ENCODE results near the gene MOB3A. TPM values are rescaled to one million over a fixed set of nuclear protein-coding genes. Genes with fewer than 3 reads are reported as not detected.

The MOB3A gene
- polyA plus RNA-seq, 3 donors: 10.1 to 35.7 (median 28.6) TPM

DNA sequence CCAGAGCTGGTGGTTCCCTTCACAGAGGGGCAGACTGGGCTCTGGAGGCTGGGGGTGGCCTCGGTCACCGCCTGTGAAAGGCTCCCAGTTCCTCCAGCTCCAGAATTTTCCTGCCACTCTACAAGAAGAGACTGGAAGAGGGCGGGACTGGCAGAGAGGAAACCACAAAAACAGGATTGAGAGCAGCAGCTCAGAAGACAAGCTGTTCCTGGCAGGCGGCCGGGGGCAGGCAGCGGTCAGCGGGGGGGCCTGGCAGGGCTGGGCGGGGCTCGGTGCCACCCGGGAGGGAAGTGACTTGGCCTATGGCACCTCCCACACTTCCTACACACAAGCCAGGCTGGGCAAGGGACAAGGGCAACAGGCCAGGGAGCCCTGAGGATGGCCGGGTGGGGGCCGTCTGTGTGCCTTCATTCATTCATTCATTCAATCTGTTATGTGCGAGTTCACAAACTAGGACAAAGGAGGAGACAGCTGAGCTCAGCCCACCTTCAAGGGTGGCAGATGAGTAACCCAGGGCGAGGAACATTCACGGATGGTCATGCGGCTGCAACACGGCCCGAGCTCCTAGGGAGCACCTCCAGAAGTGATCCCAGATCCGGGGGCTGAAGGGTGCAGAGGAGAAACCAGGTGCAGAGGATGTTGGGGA lies 63.7 kb downstream of the MOB3A start:
- peak overlapping the region; percentile 62 for H3K27ac ChIP-seq (ENCODE audit: low read depth, low read length)
- WGBS, 3 donors: 5 to 8% (median 6%) methylated on average over 19 of the region's 19 CpGs

DNA sequence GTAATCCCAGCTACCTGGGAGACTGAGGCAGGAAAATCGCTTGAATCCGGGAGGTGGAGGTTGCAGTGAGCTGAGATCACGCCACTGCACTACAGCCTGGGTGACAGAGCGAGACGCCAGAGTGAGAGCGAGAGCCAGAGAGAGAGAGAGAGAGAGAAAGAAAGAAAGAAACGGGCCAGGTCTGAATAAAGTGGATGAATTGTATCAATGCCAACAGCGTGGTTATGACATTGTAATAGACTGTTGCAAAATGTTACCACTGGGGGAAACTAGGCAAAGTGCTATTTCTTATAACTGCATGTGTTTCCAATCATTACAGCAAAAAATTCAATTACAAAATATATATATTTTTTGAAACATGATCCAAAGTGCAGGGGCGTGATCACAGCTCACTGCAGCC lies 68.8 kb downstream of the MOB3A start:
- no peak overlapping the region for H3K27ac ChIP-seq (ENCODE audit: low read depth, low read length)
- 42 to 65% (median 43%) methylated on average over 9 of the region's 9 CpGs for WGBS, 3 donors

DNA sequence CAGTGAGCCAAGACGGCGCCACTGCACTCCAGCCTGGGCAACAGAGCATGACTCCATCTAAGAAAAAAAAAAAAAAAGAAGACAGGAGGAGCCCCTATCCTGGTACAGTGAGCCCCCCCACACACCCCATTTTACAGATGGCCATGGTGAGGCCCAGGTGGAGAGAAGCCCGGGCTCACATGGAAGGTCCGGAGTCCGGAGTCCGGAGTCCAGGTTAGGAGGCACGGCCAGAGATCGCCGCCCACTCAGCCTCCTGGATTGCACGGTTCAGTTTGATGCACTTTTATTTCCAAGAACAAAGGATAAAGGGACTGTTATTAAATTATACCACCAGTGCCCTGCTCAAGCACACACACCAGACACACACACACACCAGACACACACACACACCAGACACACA lies 69.4 kb downstream of the MOB3A start:
- 83 to 91% (median 91%) methylated on average over 10 of the region's 10 CpGs for WGBS, 3 donors
- H3K27ac ChIP-seq (ENCODE audit: low read depth, low read length): no peak overlapping the region

DNA sequence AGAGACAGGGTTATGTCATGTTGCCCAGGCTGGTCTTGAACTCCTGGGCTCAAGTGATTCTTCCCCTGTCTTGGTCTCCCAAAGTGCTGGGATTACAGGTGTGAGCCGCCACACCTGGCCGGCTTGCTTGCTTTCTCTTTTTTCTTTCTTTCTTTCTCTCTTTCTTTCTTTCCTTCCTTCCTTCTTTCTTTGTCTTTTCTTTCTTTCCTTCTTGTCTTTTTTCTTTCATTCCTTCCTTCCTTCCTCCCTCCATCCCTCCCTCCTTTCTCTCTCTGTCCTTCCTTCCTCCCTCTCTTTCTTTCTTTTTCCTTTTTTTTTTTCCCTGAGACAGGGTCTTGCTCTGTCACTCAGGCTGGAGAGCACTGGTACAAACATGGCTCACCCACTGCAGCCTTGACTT lies 73.8 kb downstream of the MOB3A start:
- WGBS, 3 donors: 90 to 98% (median 97%) methylated on average over 2 of the region's 2 CpGs

DNA sequence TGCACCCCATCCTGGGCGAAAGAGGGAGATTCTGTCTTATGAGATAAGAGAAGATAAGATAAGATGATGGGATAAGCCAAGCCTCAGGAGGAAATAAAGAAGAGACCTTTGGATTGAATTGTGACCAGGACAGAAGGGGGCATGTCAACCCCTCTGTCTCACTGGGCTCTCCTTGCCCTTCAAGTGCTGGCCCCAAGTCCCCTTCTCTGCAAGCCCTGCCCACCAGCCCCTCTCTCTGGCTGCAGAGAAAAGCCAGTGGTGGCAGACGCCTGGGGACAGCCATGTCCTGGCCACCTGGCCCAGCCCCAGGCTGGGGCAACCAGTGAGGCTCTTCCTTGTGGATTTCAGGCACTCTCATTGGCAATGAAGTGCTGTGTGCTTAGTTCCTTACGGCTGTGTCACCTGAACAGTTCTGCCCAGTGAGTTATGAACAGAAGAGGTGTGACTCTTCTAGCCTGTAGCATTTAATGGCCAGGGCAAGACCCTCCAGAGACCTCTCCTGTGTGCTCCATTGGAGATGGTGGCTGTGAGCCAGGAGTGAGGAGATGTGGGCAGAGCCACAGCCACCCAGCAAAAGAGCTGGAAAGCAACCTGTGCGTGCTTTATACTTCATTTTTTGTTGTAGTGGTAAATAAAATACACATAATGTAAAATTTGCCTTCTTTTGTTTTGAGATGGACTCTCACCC lies 74.5 kb downstream of the MOB3A start:
- 89 to 93% (median 89%) methylated on average over 4 of the region's 4 CpGs for WGBS, 3 donors
- no peak overlapping the region for H3K27ac ChIP-seq (ENCODE audit: low read depth, low read length)

More for the DNA sequence above, 73.8 kb downstream of the MOB3A start:
- H3K27ac ChIP-seq (ENCODE audit: low read depth, low read length): no peak overlapping the region

Other genes with a start within 250 kb of the MOB3A start
- gene REXO1, start 247.8 kb downstream of the MOB3A start, polyA plus RNA-seq: 10 to 100 TPM; 11.0 to 29.2 (median 23.5) TPM
- 10 to 100 TPM in 1 of 3 donors, 1 to 10 TPM in 2; 3.7 to 14.4 (median 9.8) TPM for gene KLF16, start 232.7 kb downstream of the MOB3A start, polyA plus RNA-seq
- 10 to 100 TPM; 46.1 to 92.9 (median 59.2) TPM for gene ABHD17A, start 210.8 kb downstream of the MOB3A start, polyA plus RNA-seq
- gene ADAT3, start 190.9 kb downstream of the MOB3A start, polyA plus RNA-seq: 1 to 10 TPM; 2.2 to 4.2 (median 4.2) TPM
- gene SCAMP4, start 190.9 kb downstream of the MOB3A start, polyA plus RNA-seq: 10 to 100 TPM; 18.7 to 29.2 (median 24.0) TPM
- gene CSNK1G2, start 155.2 kb downstream of the MOB3A start, polyA plus RNA-seq: 10 to 100 TPM; 24.6 to 73.9 (median 42.8) TPM
- 10 to 100 TPM; 32.5 to 57.5 (median 47.4) TPM for gene BTBD2, start 80.6 kb downstream of the MOB3A start, polyA plus RNA-seq
- gene MKNK2, start 45.1 kb downstream of the MOB3A start, polyA plus RNA-seq: 100 to 1,000 TPM; 175 to 226 (median 190) TPM
- gene IZUMO4, start 589 bp upstream of the MOB3A start, polyA plus RNA-seq: 10 to 100 TPM in 2 of 3 donors, 1 to 10 TPM in 1; 6.5 to 18.7 (median 17.0) TPM
- gene AP3D1, start 55.2 kb upstream of the MOB3A start, polyA plus RNA-seq: 10 to 100 TPM; 68.0 to 70.9 (median 69.8) TPM
- gene DOT1L, start 67.6 kb upstream of the MOB3A start, polyA plus RNA-seq: 10 to 100 TPM in 1 of 3 donors, 1 to 10 TPM in 2; 5.8 to 17.4 (median 8.4) TPM
- gene PLEKHJ1, start 140.0 kb upstream of the MOB3A start, polyA plus RNA-seq: 100 to 1,000 TPM in 1 of 3 donors, 10 to 100 TPM in 2; 64.6 to 108 (median 84.1) TPM
- gene SF3A2, start 140.5 kb upstream of the MOB3A start, polyA plus RNA-seq: 10 to 100 TPM; 31.2 to 36.4 (median 34.2) TPM
- under 1 TPM; 0.45 to 0.67 (median 0.59) TPM for gene AMH, start 153.0 kb upstream of the MOB3A start, polyA plus RNA-seq
- gene JSRP1, start 160.1 kb upstream of the MOB3A start, polyA plus RNA-seq: under 1 TPM; 0.56 to 0.74 (median 0.56) TPM
- gene PEAK3, start 185.8 kb upstream of the MOB3A start, polyA plus RNA-seq: under 1 TPM; 0.10 to 0.48 (median 0.45) TPM
- under 1 TPM in 2 of 3 donors, not detected in 1; 0.05 to 0.19 TPM for gene LINGO3, start 211.8 kb upstream of the MOB3A start, polyA plus RNA-seq
- gene LSM7, start 232.3 kb upstream of the MOB3A start, polyA plus RNA-seq: 100 to 1,000 TPM in 2 of 3 donors, 10 to 100 TPM in 1; 97.8 to 222 (median 149) TPM
- 10 to 100 TPM; 39.4 to 46.2 (median 45.5) TPM for gene SPPL2B, start 232.4 kb upstream of the MOB3A start, polyA plus RNA-seq

Data from adipose tissue (tissue), 3 donors.